ENCODE results near the gene NT5C3A. TPM values are rescaled to one million over a fixed set of nuclear protein-coding genes. Genes with fewer than 3 reads are reported as not detected.
A peak's percentile ranks its signal among the peaks of the same experiment; 100 is the strongest.

Gene NT5C3A
- 10 to 100 TPM; 27.6 to 31.5 TPM for total RNA-seq
- 54.1 TPM for polyA plus RNA-seq

- H3K27ac Mint-ChIP-seq, result peak within 1 kb of the TSS; percentile 85 to 99 (median 96)
- H3K4me1 Mint-ChIP-seq, result peaks cover 43 to 56% (median 55%) of the 10 kb centered on the region in 3 donors
- H3K27ac ChIP-seq (ENCODE audit: low read depth, low read length), result peak within 1 kb of the TSS; percentile 82
- peak in 3 of 5 donors; percentile 3 to 48 (median 16) for DNase-seq
- H3K9me3 ChIP-seq (ENCODE audit: low read length), result no peaks in the 10 kb centered on the region
- H3K36me3 ChIP-seq (ENCODE audit: insufficient read depth, low read length), result no peaks in the 10 kb centered on the region
- POLR2A ChIA-PET, result interaction anchor here (0.6 to 1.5 kb wide), 11 partner anchors 11 to 572 kb away, joined by 3 to 13 read pairs (median 5); partner anchors contain the start of genes AVL9, KBTBD2, LSM5 and RP9
- CTCF ChIA-PET, result interaction anchor here (0.9 to 3.1 kb wide), 10 partner anchors 8 to 172 kb away, joined by 3 to 22 read pairs (median 4); partner anchors contain the start of gene RP9
- peaks cover 3 to 9% (median 7%) of the 10 kb centered on the region in 5 donors for H3K9me3 Mint-ChIP-seq
- peak within 1 kb of the TSS; percentile 82 for H3K4me3 ChIP-seq (ENCODE audit: low read length)
- peaks cover 30% of the 10 kb centered on the region for H3K4me1 ChIP-seq (ENCODE audit: insufficient read depth, low read length)
- peaks cover 1 to 9% of the 10 kb centered on the region in 2 donors for H3K27me3 Mint-ChIP-seq
- H3K27me3 ChIP-seq (ENCODE audit: insufficient read depth, low read length, poor library complexity, severe bottlenecking), result no peaks in the 10 kb centered on the region
- peak within 1 kb of the TSS; percentile 87 to 98 (median 95) for H3K4me3 Mint-ChIP-seq
- peaks cover 7 to 23% (median 15%) of the 10 kb centered on the region in 3 donors for H3K36me3 Mint-ChIP-seq
Observed at GRCh38 chr7:33062023-33062781, at the start of gene NT5C3A. NT5C3A (minus strand) TSS chr7:33062776; CDS start chr7:33062705, 71 bp downstream.

- H3K9me3 ChIP-seq (ENCODE audit: low read length), result no peaks in the 10 kb centered on the region
- H3K4me3 Mint-ChIP-seq, result peak overlapping the region in 1 of 7 donors; percentile 29
- H3K36me3 ChIP-seq (ENCODE audit: insufficient read depth, low read length), result no peaks in the 10 kb centered on the region
- peaks cover 16 to 30% (median 30%) of the 10 kb centered on the region in 3 donors for H3K4me1 Mint-ChIP-seq
- peaks cover 20% of the 10 kb centered on the region for H3K4me1 ChIP-seq (ENCODE audit: insufficient read depth, low read length)
- no peak for DNase-seq
- no peak overlapping the region for H3K27ac ChIP-seq (ENCODE audit: low read depth, low read length)
- peaks cover 0 to 2% (median 0%) of the 10 kb centered on the region in 3 donors for H3K36me3 Mint-ChIP-seq
- H3K9me3 Mint-ChIP-seq, result no peaks in the 10 kb centered on the region
- no peaks in the 10 kb centered on the region for H3K27me3 ChIP-seq (ENCODE audit: insufficient read depth, low read length, poor library complexity, severe bottlenecking)
- H3K27ac Mint-ChIP-seq, result no peak overlapping the region
- ChIA-PET CTCF (no interaction called here), POLR2A (no interaction called here)
- H3K4me3 ChIP-seq (ENCODE audit: low read length), result no peak overlapping the region
- peaks cover 10 to 20% of the 10 kb centered on the region in 2 donors for H3K27me3 Mint-ChIP-seq
Observed at GRCh38 chr7:33111614-33112013, 49.0 kb upstream of the NT5C3A start.

DNA sequence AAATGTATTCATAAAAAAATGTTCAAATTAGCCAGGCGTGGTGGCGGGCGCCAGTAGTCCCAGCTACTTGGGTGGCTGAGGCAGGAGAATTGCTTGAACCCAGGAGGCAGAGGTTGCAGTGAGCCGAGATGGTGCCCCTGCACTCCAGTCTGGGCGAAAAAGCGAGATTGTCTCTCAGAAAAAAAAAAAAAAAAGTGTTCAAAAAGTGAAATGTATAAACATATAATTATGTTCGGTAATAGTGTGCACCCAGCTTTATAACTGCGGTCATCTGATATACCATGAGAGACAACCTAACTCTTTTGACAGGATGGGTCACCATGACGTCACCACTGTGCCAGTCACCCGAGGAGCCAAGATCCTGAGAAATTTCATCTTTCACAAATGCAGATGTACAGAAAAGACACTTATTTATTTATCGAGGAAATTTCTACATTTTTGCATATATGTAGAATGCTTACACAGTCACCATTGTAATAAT lies 47.2 kb upstream of the NT5C3A start:
- no peaks in the 10 kb centered on the region for H3K9me3 ChIP-seq (ENCODE audit: low read length)
- peaks cover 27 to 49% (median 46%) of the 10 kb centered on the region in 3 donors for H3K4me1 Mint-ChIP-seq
- H3K27ac ChIP-seq (ENCODE audit: low read depth, low read length), result no peak overlapping the region

DNA sequence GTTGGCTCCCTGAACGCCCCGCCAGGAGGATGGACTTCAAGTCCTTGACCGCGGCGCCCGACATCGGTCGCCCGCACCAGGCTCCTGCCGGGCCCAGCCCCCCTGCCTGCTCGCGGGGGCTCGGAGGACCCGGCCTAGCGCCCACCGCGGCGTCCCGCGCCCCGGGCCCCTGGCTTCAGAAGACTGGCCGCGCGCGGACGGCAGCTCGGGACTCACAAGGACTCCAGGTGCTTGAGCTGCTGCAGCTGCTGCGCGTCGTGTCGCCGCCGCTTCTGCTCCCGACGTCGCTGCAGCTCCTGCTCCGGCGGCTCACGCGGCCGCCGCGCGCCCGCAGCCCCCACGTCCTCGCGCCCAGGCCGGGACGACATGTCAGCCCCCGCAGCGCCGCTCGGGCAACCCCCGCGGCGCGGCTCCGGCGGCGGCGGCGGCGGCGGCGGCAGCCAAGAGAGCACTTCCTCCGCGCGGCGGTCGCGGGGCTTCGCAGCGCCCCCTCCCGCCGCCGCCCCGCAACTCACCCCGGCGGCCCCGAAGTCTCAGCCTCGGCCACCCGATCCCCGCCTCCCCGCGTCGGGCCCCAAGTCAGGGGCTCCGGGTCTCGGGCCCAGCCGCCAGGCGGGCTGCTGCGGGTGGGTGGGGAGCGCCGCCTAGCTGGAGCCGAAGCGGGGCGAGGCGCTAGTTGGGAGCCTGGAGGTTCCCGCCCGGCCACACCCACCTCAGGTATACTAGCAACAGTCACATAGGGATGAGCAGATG lies 46.6 kb upstream of the NT5C3A start, which contains the start of gene RP9:
Gene RP9 (minus strand): TSS at position 400 of the 753 bp plus-strand sequence. CDS start 32 bp downstream, at position 368.
- peak; percentile 66 to 82 (median 78) for DNase-seq
- Mint-ChIP-seq H3K36me3 (peaks cover 0 to 4% (median 0%) of the 10 kb centered on the region in 3 donors), H3K4me3 (peak within 1 kb of the TSS; percentile 76 to 92 (median 84)), H3K27ac (peak within 1 kb of the TSS; percentile 34 to 92 (median 83)), H3K4me1 (peaks cover 32 to 55% (median 50%) of the 10 kb centered on the region in 3 donors), H3K27me3 (peaks cover 3 to 14% of the 10 kb centered on the region in 2 donors), H3K9me3 (no peaks in the 10 kb centered on the region)
- H3K27me3 ChIP-seq (ENCODE audit: insufficient read depth, low read length, poor library complexity, severe bottlenecking), result no peaks in the 10 kb centered on the region
- ChIA-PET POLR2A (interaction anchor here (0.7 to 2.0 kb wide), 4 partner anchors 21 to 216 kb away, joined by 3 to 7 read pairs (median 4); partner anchors contain the start of genes BBS9 and NT5C3A), CTCF (interaction anchor here (0.6 to 3.2 kb wide), 27 partner anchors 9 to 824 kb away, joined by 3 to 22 read pairs (median 6); partner anchors contain the start of genes BBS9, KBTBD2 and NT5C3A)
- peak within 1 kb of the TSS; percentile 74 for H3K27ac ChIP-seq (ENCODE audit: low read depth, low read length)
- no peaks in the 10 kb centered on the region for H3K36me3 ChIP-seq (ENCODE audit: insufficient read depth, low read length)
- no peaks in the 10 kb centered on the region for H3K9me3 ChIP-seq (ENCODE audit: low read length)
- peak within 1 kb of the TSS; percentile 82 for H3K4me3 ChIP-seq (ENCODE audit: low read length)
- H3K4me1 ChIP-seq (ENCODE audit: insufficient read depth, low read length), result peaks cover 26% of the 10 kb centered on the region

More for the DNA sequence above, 47.2 kb upstream of the NT5C3A start:
- Histone ChIP-seq H3K36me3 (ENCODE audit: insufficient read depth, low read length) (no peaks in the 10 kb centered on the region), H3K4me1 (ENCODE audit: insufficient read depth, low read length) (peaks cover 26% of the 10 kb centered on the region), H3K27me3 (ENCODE audit: insufficient read depth, low read length, poor library complexity, severe bottlenecking) (no peaks in the 10 kb centered on the region), H3K4me3 (ENCODE audit: low read length) (peak overlapping the region; percentile 55)
- Mint-ChIP-seq H3K27me3 (peaks cover 9 to 18% of the 10 kb centered on the region in 2 donors), H3K9me3 (no peaks in the 10 kb centered on the region), H3K4me3 (peak overlapping the region; percentile 69 to 86 (median 73)), H3K36me3 (peaks cover 0 to 2% (median 0%) of the 10 kb centered on the region in 3 donors), H3K27ac (peak overlapping the region in 4 of 8 donors; percentile 10 to 58 (median 28))
- no peak for DNase-seq
- ChIA-PET CTCF (interaction anchor here (0.7 to 3.2 kb wide), 10 partner anchors 15 to 263 kb away, joined by 3 to 22 read pairs (median 8); partner anchors contain the start of genes BBS9, KBTBD2 and NT5C3A), POLR2A (interaction anchor here (0.7 to 2.0 kb wide), 4 partner anchors 16 to 69 kb away, joined by 3 to 7 read pairs (median 4); partner anchors contain the start of genes BBS9 and NT5C3A)

GRCh38 chr7:33108554-33109004 lies 46.0 kb upstream of the NT5C3A start:
- H3K9me3 ChIP-seq (ENCODE audit: low read length), result no peaks in the 10 kb centered on the region
- H3K27me3 Mint-ChIP-seq, result peaks cover 1 to 14% of the 10 kb centered on the region in 2 donors
- CTCF ChIA-PET, result interaction anchor here (0.6 to 3.2 kb wide), 25 partner anchors 9 to 825 kb away, joined by 3 to 22 read pairs (median 4); partner anchors contain the start of genes BBS9, KBTBD2 and NT5C3A
- no peak for DNase-seq
- H3K27me3 ChIP-seq (ENCODE audit: insufficient read depth, low read length, poor library complexity, severe bottlenecking), result no peaks in the 10 kb centered on the region
- peaks cover 0 to 9% (median 0%) of the 10 kb centered on the region in 3 donors for H3K36me3 Mint-ChIP-seq
- peaks cover 37 to 61% (median 55%) of the 10 kb centered on the region in 3 donors for H3K4me1 Mint-ChIP-seq
- peak overlapping the region; percentile 34 to 92 (median 83) for H3K27ac Mint-ChIP-seq
- H3K4me3 Mint-ChIP-seq, result peak overlapping the region; percentile 76 to 92 (median 84)
- H3K36me3 ChIP-seq (ENCODE audit: insufficient read depth, low read length), result no peaks in the 10 kb centered on the region
- H3K4me1 ChIP-seq (ENCODE audit: insufficient read depth, low read length), result peaks cover 26% of the 10 kb centered on the region
- peak overlapping the region; percentile 74 for H3K27ac ChIP-seq (ENCODE audit: low read depth, low read length)
- H3K9me3 Mint-ChIP-seq, result no peaks in the 10 kb centered on the region
- H3K4me3 ChIP-seq (ENCODE audit: low read length), result peak overlapping the region; percentile 82
- POLR2A ChIA-PET, result interaction anchor here (1.0 to 2.0 kb wide), 4 partner anchors 21 to 215 kb away, joined by 3 to 7 read pairs (median 5); partner anchors contain the start of genes BBS9 and NT5C3A

DNA sequence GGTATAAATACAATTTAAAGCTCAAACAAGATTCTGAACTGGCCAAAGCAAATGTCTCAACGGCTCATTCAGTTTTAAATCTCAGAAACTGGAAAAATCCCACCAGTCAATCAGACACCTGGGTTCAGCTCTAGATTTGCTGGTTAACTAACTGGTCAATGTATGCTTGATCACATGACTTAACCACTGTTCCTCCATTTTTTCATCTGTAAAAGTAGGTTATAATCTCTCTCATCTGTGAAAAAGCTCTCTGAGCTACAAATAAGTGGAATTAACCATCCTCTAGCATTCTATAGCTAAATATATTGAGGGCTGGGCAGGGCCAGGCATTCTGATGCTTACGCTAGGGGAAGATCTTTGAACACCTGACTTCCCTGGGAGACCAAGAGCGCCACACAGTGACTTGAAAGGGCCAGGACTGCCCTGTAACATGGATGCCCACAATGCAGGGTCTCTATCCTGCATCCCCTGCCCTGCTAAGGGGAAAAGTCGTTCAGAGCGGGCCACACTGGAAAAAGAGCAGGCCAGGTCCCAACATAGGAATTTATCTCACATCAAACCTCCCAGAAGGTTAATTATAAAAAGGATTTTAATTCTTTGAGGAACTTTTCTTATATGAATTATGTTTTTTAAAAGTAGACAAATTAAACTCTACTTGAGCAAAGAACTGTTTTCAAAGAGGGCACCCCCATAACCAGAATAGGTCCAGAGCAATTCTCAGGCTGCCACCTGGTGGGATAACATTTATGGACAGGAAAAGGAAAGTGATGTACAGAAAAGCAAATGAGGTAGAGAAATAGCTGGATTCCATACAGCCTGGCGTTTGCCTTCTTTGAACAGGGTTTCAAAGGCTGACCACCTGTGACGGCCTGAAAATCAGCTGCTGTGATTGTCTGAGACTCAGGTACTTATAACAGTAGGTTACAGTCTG lies 44.8 kb upstream of the NT5C3A start:
- H3K36me3 Mint-ChIP-seq, result peaks cover 0 to 21% (median 0%) of the 10 kb centered on the region in 3 donors
- Histone ChIP-seq H3K36me3 (ENCODE audit: insufficient read depth, low read length) (peaks cover 7% of the 10 kb centered on the region), H3K4me1 (ENCODE audit: insufficient read depth, low read length) (peaks cover 26% of the 10 kb centered on the region), H3K27ac (ENCODE audit: low read depth, low read length) (no peak overlapping the region), H3K9me3 (ENCODE audit: low read length) (no peaks in the 10 kb centered on the region), H3K4me3 (ENCODE audit: low read length) (peak overlapping the region; percentile 82), H3K27me3 (ENCODE audit: insufficient read depth, low read length, poor library complexity, severe bottlenecking) (no peaks in the 10 kb centered on the region)
- no peaks in the 10 kb centered on the region for H3K9me3 Mint-ChIP-seq
- H3K4me1 Mint-ChIP-seq, result peaks cover 40 to 71% (median 55%) of the 10 kb centered on the region in 3 donors
- POLR2A ChIA-PET, result interaction anchor here (0.6 to 1.3 kb wide), 2 partner anchors 45 to 215 kb away, joined by 3 to 5 read pairs; partner anchors contain the start of gene NT5C3A
- peak overlapping the region in 5 of 8 donors; percentile 43 to 84 (median 73) for H3K27ac Mint-ChIP-seq
- DNase-seq, result peak in 3 of 5 donors; percentile 20 to 61 (median 46)
- CTCF ChIA-PET, result interaction anchor here (0.8 to 3.2 kb wide), 22 partner anchors 8 to 616 kb away, joined by 3 to 22 read pairs (median 4); partner anchors contain the start of genes KBTBD2 and NT5C3A
- H3K27me3 Mint-ChIP-seq, result peaks cover 1 to 9% of the 10 kb centered on the region in 2 donors
- H3K4me3 Mint-ChIP-seq, result peak overlapping the region; percentile 76 to 92 (median 84)

All from CD8-positive, alpha-beta memory T cell (primary cell).